Keratinocyte (primary cell): ENCODE results near the gene LDB1. TPM values are rescaled to one million over a fixed set of nuclear protein-coding genes. Genes with fewer than 3 reads are reported as not detected.

ENCODE experiments used
- DNase-seq: peaks from one replicate; pipeline ENCODE4 v3.0.0-alpha.2; 2011; ENCODE audit warnings: low read depth, missing footprints, low spot score
- FAIRE-seq: peaks from 2 replicates; lab custom pipeline; 2011; peaks lifted over from hg19 to GRCh38; lab: Jason Lieb, UNC
- H2AFZ ChIP-seq: 2 replicates; pipeline ENCODE4 v1.6.0; 2012; ENCODE audit warnings: low read length, control low read depth, inconsistent platforms; ENCODE audit not compliant: control insufficient read depth
- H3K27ac ChIP-seq: 2 replicates; pipeline ENCODE4 v1.5.1; 2011; ENCODE audit warnings: low read length; ENCODE audit not compliant: control insufficient read depth, insufficient read depth
- H3K27me3 ChIP-seq: 3 replicates; pipeline ENCODE4 v1.6.0; 2011; ENCODE audit warnings: low read length; ENCODE audit not compliant: control insufficient read depth, insufficient read depth; ENCODE audit errors: extremely low read depth
- H3K36me3 ChIP-seq, 2 experiments: 2 replicates in 1 of 2; 3 replicates in 1 of 2; pipeline ENCODE4 v1.5.1; 2011; ENCODE audit warnings: low read length in 2 of 2, mild to moderate bottlenecking in 1 of 2; ENCODE audit not compliant: control insufficient read depth in 2 of 2, insufficient read depth in 2 of 2; ENCODE audit errors: extremely low read depth in 1 of 2
- H3K4me1 ChIP-seq: 3 replicates; pipeline ENCODE4 v1.5.1; 2011; ENCODE audit warnings: low read length; ENCODE audit not compliant: control insufficient read depth, insufficient read depth; ENCODE audit errors: extremely low read depth
- H3K4me2 ChIP-seq: 3 replicates; pipeline ENCODE4 v1.6.0; 2011; ENCODE audit warnings: low read depth, low read length; ENCODE audit not compliant: control insufficient read depth, insufficient read depth; ENCODE audit errors: extremely low read depth
- H3K4me3 ChIP-seq, 3 experiments: fragments of 200-600 bp in 1 of 3; sonication (generic) in 1 of 3; 2 replicates in 2 of 3; 3 replicates in 1 of 3; pipeline ENCODE4 v1.5.1; 2011 to 2016; ENCODE audit warnings: low read length in 3 of 3, mild to moderate bottlenecking in 3 of 3, control low read depth in 2 of 3, inconsistent platforms in 1 of 3, low read depth in 1 of 3, mixed read lengths in 1 of 3, mixed run types in 1 of 3, moderate library complexity in 1 of 3; ENCODE audit not compliant: control insufficient read depth in 2 of 3, insufficient read depth in 2 of 3; ENCODE audit errors: extremely low read depth in 1 of 3
- H3K79me2 ChIP-seq: 2 replicates; pipeline ENCODE4 v1.6.0; 2012; ENCODE audit warnings: low read length; ENCODE audit not compliant: control insufficient read depth, insufficient read depth
- H3K9ac ChIP-seq: 3 replicates; pipeline ENCODE4 v1.6.0; 2011; ENCODE audit warnings: low read length; ENCODE audit not compliant: control insufficient read depth, insufficient read depth; ENCODE audit errors: extremely low read depth
- H3K9me1 ChIP-seq: 3 replicates; pipeline ENCODE4 v1.6.0; 2011; ENCODE audit warnings: low read length; ENCODE audit not compliant: control insufficient read depth, insufficient read depth; ENCODE audit errors: extremely low read depth
- H3K9me3 ChIP-seq: 2 replicates; pipeline ENCODE4 v1.5.1; 2012; ENCODE audit warnings: low read depth, low read length; ENCODE audit not compliant: control insufficient read depth
- H4K20me1 ChIP-seq: 3 replicates; pipeline ENCODE4 v1.6.0; 2011; ENCODE audit warnings: low read length; ENCODE audit not compliant: control insufficient read depth, insufficient read depth; ENCODE audit errors: extremely low read depth
- EZH2 ChIP-seq: IDR thresholded peaks from one replicate; pipeline ENCODE4 v1.6.1; 2012; ENCODE audit warnings: inconsistent platforms, mild to moderate bottlenecking, low read length, moderate library complexity
- dilution Hi-C: fragments of 300-500 bp; cut with MboI; formaldehyde crosslinking; loops from one replicate; pipeline ENCODE4 v1.7.0; 2020; ENCODE audit warnings: low sequenced_read_pairs; ENCODE audit not compliant: extremely low pct_ligation_motif_present
- polyA plus RNA-seq, 5 experiments: library from polyadenylated mRNA; depleted of rRNA in 3 of 5; stranded (reverse) in 3 of 5; stranded (forward) in 1 of 5; unstranded in 1 of 5; fragments of >200 nt; gene quantifications; 1 replicate in 1 of 5; 2 replicates in 3 of 5; 3 replicates in 1 of 5; pipeline versions ENCODE4 v1.2.1 to v1.2.3, GENCODE V29; 2011 to 2012; ENCODE audit warnings: missing spikeins in 2 of 5, low read depth in 1 of 5, low replicate concordance in 1 of 5
- TF ChIP-seq, protein P1 (sequence below), 3 experiments: IDR thresholded peaks in 1 of 3; conservative IDR thresholded peaks in 1 of 3; optimal IDR thresholded peaks in 1 of 3; 2 replicates in 2 of 3; 3 replicates in 1 of 3; pipeline versions ENCODE3 to v1.5.1; 2011; ENCODE audit warnings: low read length in 3 of 3, mild to moderate bottlenecking in 3 of 3, moderate library complexity in 2 of 3, control low read depth in 1 of 3, inconsistent platforms in 1 of 3; ENCODE audit not compliant: insufficient read depth in 2 of 3; ENCODE audit errors: extremely low read depth in 1 of 3

Gene LDB1
- polyA plus RNA-seq, 1 donor (not counting 4 experiments of a cell fraction or from before 2014, with no cell fraction given) = 97.3 TPM

DNA sequence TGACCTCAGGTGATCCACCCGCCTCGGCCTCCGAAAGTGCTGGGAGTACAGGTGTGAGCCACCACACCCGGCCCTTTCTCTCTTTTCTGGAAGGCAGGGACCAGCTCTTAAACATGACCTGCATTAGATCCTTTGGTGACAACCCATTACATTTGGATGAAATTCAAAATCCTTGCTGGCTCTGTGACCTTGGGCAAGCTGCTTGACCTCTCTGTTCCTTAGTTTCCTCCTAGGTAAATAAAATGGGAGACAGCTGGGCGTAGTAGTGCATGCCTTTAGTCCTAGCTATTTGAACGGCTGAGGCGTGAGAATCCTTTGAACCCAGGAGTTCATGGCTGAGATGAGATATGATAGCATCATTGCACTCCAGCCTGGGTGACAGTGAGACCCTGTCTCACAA lies 23.7 kb downstream of the LDB1 start:
- TF ChIP-seq, protein P1, sequence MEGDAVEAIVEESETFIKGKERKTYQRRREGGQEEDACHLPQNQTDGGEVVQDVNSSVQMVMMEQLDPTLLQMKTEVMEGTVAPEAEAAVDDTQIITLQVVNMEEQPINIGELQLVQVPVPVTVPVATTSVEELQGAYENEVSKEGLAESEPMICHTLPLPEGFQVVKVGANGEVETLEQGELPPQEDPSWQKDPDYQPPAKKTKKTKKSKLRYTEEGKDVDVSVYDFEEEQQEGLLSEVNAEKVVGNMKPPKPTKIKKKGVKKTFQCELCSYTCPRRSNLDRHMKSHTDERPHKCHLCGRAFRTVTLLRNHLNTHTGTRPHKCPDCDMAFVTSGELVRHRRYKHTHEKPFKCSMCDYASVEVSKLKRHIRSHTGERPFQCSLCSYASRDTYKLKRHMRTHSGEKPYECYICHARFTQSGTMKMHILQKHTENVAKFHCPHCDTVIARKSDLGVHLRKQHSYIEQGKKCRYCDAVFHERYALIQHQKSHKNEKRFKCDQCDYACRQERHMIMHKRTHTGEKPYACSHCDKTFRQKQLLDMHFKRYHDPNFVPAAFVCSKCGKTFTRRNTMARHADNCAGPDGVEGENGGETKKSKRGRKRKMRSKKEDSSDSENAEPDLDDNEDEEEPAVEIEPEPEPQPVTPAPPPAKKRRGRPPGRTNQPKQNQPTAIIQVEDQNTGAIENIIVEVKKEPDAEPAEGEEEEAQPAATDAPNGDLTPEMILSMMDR (optimal IDR thresholded peaks at IDR 0.05 in 1 of 3, IDR thresholded peaks at IDR 0.05 in 1 of 3, conservative IDR thresholded peaks at IDR 0.05 in 1 of 3; ENCODE audit: extremely low read depth in 1 of 3, insufficient read depth in 2 of 3, low read length in 3 of 3) = no peak
- TF ChIP-seq EZH2 = no peak
- no peak overlapping the region for H3K4me2 ChIP-seq
- H3K9ac ChIP-seq = no peak overlapping the region
- H3K4me1 ChIP-seq = no peaks in the 10 kb centered on the region
- no peaks in the 10 kb centered on the region for H3K9me3 ChIP-seq
- H3K36me3 ChIP-seq = peaks cover 3 to 5% of the 10 kb centered on the region in 2 experiments
- DNase-seq (no peak), FAIRE-seq (no peak)
- dilution Hi-C loops = no loop called here
- H3K79me2 ChIP-seq = no peaks in the 10 kb centered on the region
- H4K20me1 ChIP-seq = no peaks in the 10 kb centered on the region
- H2AFZ ChIP-seq = no peak overlapping the region
- H3K27me3 ChIP-seq = no peaks in the 10 kb centered on the region
- no peak overlapping the region for H3K27ac ChIP-seq
- H3K4me3 ChIP-seq = no peak overlapping the region
- no peaks in the 10 kb centered on the region for H3K9me1 ChIP-seq

DNA sequence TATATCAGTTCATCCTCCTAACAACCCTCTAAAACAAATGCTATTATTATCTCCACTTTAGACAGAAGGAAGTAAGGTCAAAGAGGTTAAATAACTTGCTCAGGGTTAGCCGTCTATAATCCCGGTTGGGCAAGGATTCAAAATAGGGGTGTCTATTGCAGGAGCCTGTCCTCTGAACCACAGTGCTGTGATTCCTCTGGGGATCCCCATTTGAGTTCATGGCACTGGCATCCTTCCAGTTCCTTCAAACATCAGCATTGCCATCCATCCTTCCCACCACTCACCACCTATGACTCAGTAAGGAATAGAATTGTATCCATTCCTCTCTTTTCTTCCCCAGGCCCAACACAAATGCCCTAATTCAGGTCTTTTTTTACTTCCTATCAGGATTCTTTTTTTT lies 29.4 kb downstream of the LDB1 start:
- H4K20me1 ChIP-seq = no peaks in the 10 kb centered on the region
- H3K9me1 ChIP-seq = no peaks in the 10 kb centered on the region
- no peak overlapping the region for H2AFZ ChIP-seq
- H3K27ac ChIP-seq = no peak overlapping the region
- no peaks in the 10 kb centered on the region for H3K79me2 ChIP-seq
- dilution Hi-C loops = no loop called here
- no peak for DNase-seq
- peaks cover 0 to 3% of the 10 kb centered on the region in 2 experiments for H3K36me3 ChIP-seq
- no peak overlapping the region for H3K9ac ChIP-seq
- H3K9me3 ChIP-seq = no peaks in the 10 kb centered on the region
- FAIRE-seq = no peak
- no peak overlapping the region for H3K4me3 ChIP-seq
- H3K4me1 ChIP-seq = no peaks in the 10 kb centered on the region
- no peak overlapping the region for H3K4me2 ChIP-seq
- H3K27me3 ChIP-seq = no peaks in the 10 kb centered on the region
- TF ChIP-seq, protein P1 (optimal IDR thresholded peaks at IDR 0.05 in 1 of 3, IDR thresholded peaks at IDR 0.05 in 1 of 3, conservative IDR thresholded peaks at IDR 0.05 in 1 of 3; ENCODE audit: extremely low read depth in 1 of 3, insufficient read depth in 2 of 3, low read length in 3 of 3) = no peak
- TF ChIP-seq EZH2 = no peak
